Neural progenitor cell (in vitro differentiated cells): ENCODE data around the gene HS3ST3A1. TPM values are rescaled to one million over a fixed set of nuclear protein-coding genes. Genes with fewer than 3 reads are reported as not detected.

ENCODE experiments used
- DNase-seq: peaks from one replicate; pipeline ENCODE4 v3.0.0-alpha.2; 2016; ENCODE audit warnings: low spot score
- H2AFZ ChIP-seq: fragments of 200-600 bp; sonication (generic); replicated peaks from 2 replicates; pipeline ENCODE4 v1.6.1; 2016; ENCODE audit warnings: antibody characterized with exemption
- H3F3A ChIP-seq: fragments of 200-600 bp; sonication (generic); 2 replicates; pipeline ENCODE4 v1.6.1; 2016; ENCODE audit warnings: antibody characterized with exemption, low read depth
- H3K27ac ChIP-seq: fragments of 200-600 bp; sonication (generic); 2 replicates; pipeline ENCODE4 v1.5.1; 2016; ENCODE audit warnings: mild to moderate bottlenecking
- H3K27me3 ChIP-seq: fragments of 200-600 bp; sonication (generic); 2 replicates; pipeline ENCODE4 v1.6.1; 2016; ENCODE audit warnings: mild to moderate bottlenecking, moderate library complexity
- H3K36me3 ChIP-seq: fragments of 200-600 bp; sonication (generic); 2 replicates; pipeline ENCODE4 v1.5.1; 2016
- H3K4me1 ChIP-seq: fragments of 200-600 bp; sonication (generic); 2 replicates; pipeline ENCODE4 v1.6.1; 2016; ENCODE audit warnings: mixed run types
- H3K4me2 ChIP-seq: fragments of 200-600 bp; sonication (generic); 2 replicates; pipeline ENCODE4 v1.6.1; 2016
- H3K4me3 ChIP-seq: fragments of 200-600 bp; sonication (generic); 2 replicates; pipeline ENCODE4 v1.5.1; 2016
- H3K79me2 ChIP-seq: fragments of 200-600 bp; sonication (generic); 2 replicates; pipeline ENCODE4 v1.6.1; 2016; ENCODE audit warnings: low read depth
- H3K9ac ChIP-seq: fragments of 200-600 bp; sonication (generic); 2 replicates; pipeline ENCODE4 v1.6.1; 2016
- H3K9me3 ChIP-seq: fragments of 200-600 bp; sonication (generic); 2 replicates; pipeline ENCODE4 v1.5.1; 2016; ENCODE audit warnings: low read depth
- H4K20me1 ChIP-seq: fragments of 200-600 bp; sonication (generic); 2 replicates; pipeline ENCODE4 v1.6.1; 2016; ENCODE audit warnings: low read depth
- H3K27ac Mint-ChIP-seq: 3 replicates; pipeline ENCODE4 v1.8.0; 2021; ENCODE audit warnings: mixed read lengths
- H3K27me3 Mint-ChIP-seq: 2 replicates; pipeline ENCODE4 v1.8.0; 2022; ENCODE audit warnings: low read depth, mild to moderate bottlenecking, inconsistent platforms, moderate library complexity, mixed read lengths; ENCODE audit not compliant: insufficient read depth
- H3K36me3 Mint-ChIP-seq: 3 replicates; pipeline ENCODE4 v1.8.0; 2021; ENCODE audit warnings: mixed read lengths
- H3K4me1 Mint-ChIP-seq: 3 replicates; pipeline ENCODE4 v1.8.0; 2021; ENCODE audit warnings: mixed read lengths
- H3K4me3 Mint-ChIP-seq: 3 replicates; pipeline ENCODE4 v1.8.0; 2021; ENCODE audit warnings: mild to moderate bottlenecking, moderate library complexity, mixed read lengths
- H3K9me3 Mint-ChIP-seq: 3 replicates; pipeline ENCODE4 v1.8.0; 2020; ENCODE audit warnings: mixed read lengths
- EZH2 ChIP-seq: fragments of 200-600 bp; sonication (generic); IDR thresholded peaks from 2 replicates; pipeline ENCODE4 v1.6.1; 2017; ENCODE audit warnings: antibody characterized with exemption, mild to moderate bottlenecking, moderate library complexity
- EZH2phosphoT487 ChIP-seq: fragments of 200-600 bp; sonication (generic); IDR thresholded peaks from 2 replicates; pipeline ENCODE4 v1.6.1; 2017; ENCODE audit warnings: antibody characterized with exemption
- total RNA-seq: library from RNA; depleted of rRNA; stranded (reverse); fragments of >200 nt; gene quantifications from 2 replicates; pipeline ENCODE4 v1.2.3, GENCODE V29; 2015; ENCODE audit warnings: low replicate concordance
- TF ChIP-seq, protein P1 (sequence below): fragments of 200-600 bp; sonication (generic); IDR thresholded peaks from 2 replicates; pipeline ENCODE4 v1.5.1; 2017; ENCODE audit warnings: antibody characterized with exemption, mild to moderate bottlenecking

The HS3ST3A1 gene
- total RNA-seq, 1 donor from 2014 or later = 3.0 TPM

DNA sequence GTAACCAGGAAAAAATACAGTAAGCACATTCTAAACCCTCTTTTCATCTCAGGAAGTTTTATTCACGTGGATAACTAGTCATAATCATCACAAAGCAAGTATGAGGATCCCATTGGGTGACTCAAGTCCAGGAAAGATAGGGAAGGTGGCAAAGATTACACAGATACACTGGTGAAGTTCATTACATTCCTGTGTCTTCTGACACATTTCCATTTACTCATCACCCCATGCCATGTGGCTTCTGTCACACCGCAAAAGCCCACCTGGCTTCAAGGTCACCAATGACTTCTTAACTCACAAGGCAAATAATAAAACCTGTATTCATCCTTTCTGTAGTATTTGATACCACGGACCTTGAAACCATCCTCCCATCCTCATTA is 17.0 kb downstream of the HS3ST3A1 start:
- no peaks in the 10 kb centered on the region for H3K4me1 Mint-ChIP-seq
- no peaks in the 10 kb centered on the region for H3K79me2 ChIP-seq

DNA sequence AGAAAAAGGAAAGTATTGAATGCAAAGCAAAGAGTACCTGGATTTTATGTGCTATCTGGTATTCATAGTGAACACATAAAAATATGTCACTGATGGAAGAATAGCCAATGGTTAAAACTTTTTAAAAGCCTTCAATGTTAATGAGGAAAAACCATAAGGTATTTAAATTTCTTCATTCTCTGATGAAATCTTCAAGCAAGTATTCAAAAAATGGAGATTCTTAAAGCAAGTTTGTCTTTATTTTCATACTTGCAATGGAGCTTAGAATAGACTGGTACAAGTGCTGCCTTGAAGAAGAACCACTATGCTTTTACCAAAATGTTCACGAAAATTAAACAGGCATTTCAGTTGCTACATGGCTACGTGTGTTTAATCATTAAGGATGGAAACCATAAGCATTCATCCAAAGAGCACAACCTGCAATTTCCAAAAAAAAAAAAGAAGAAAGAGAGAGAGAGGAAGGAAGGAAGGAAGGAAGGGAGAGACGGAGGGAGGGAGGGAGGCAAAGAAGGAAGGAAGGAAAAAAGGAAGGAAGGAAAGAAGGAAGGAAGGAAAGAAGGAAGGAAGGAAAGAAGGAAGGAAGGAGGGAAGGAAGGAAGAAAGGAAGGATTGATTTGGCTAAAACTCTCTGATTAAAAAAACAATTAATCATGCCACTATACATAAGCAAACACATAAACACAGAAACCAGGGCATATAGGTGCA is 17.6 kb downstream of the HS3ST3A1 start:
- no peaks in the 10 kb centered on the region for H3K9me3 Mint-ChIP-seq
- DNase-seq = no peak
- H3K9me3 ChIP-seq = no peaks in the 10 kb centered on the region
- H3K9ac ChIP-seq = no peak overlapping the region
- H2AFZ ChIP-seq = no peak overlapping the region
- H3K4me3 Mint-ChIP-seq = no peak overlapping the region
- no peak overlapping the region for H3K27ac ChIP-seq
- no peaks in the 10 kb centered on the region for H3K4me1 Mint-ChIP-seq
- H3K4me1 ChIP-seq = no peaks in the 10 kb centered on the region
- H3K36me3 ChIP-seq = no peaks in the 10 kb centered on the region
- no peak overlapping the region for H3K27ac Mint-ChIP-seq
- no peaks in the 10 kb centered on the region for H3F3A ChIP-seq
- H3K4me2 ChIP-seq = no peak overlapping the region
- no peaks in the 10 kb centered on the region for H3K79me2 ChIP-seq
- H3K27me3 Mint-ChIP-seq = no peaks in the 10 kb centered on the region
- TF ChIP-seq EZH2phosphoT487 = no peak
- no peak for TF ChIP-seq EZH2
- TF ChIP-seq, protein P1, sequence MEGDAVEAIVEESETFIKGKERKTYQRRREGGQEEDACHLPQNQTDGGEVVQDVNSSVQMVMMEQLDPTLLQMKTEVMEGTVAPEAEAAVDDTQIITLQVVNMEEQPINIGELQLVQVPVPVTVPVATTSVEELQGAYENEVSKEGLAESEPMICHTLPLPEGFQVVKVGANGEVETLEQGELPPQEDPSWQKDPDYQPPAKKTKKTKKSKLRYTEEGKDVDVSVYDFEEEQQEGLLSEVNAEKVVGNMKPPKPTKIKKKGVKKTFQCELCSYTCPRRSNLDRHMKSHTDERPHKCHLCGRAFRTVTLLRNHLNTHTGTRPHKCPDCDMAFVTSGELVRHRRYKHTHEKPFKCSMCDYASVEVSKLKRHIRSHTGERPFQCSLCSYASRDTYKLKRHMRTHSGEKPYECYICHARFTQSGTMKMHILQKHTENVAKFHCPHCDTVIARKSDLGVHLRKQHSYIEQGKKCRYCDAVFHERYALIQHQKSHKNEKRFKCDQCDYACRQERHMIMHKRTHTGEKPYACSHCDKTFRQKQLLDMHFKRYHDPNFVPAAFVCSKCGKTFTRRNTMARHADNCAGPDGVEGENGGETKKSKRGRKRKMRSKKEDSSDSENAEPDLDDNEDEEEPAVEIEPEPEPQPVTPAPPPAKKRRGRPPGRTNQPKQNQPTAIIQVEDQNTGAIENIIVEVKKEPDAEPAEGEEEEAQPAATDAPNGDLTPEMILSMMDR = no peak
- H4K20me1 ChIP-seq = no peaks in the 10 kb centered on the region
- no peaks in the 10 kb centered on the region for H3K27me3 ChIP-seq
- no peak overlapping the region for H3K4me3 ChIP-seq
- H3K36me3 Mint-ChIP-seq = no peaks in the 10 kb centered on the region

More for the DNA sequence above, 17.0 kb downstream of the HS3ST3A1 start:
- no peaks in the 10 kb centered on the region for H3F3A ChIP-seq
- Mint-ChIP-seq H3K4me3 (no peak overlapping the region), H3K9me3 (no peaks in the 10 kb centered on the region), H3K27ac (no peak overlapping the region), H3K36me3 (no peaks in the 10 kb centered on the region), H3K27me3 (no peaks in the 10 kb centered on the region)
- no peak overlapping the region for H3K4me3 ChIP-seq
- no peaks in the 10 kb centered on the region for H3K36me3 ChIP-seq
- no peaks in the 10 kb centered on the region for H3K27me3 ChIP-seq
- H3K9me3 ChIP-seq = no peaks in the 10 kb centered on the region
- no peak for DNase-seq
- no peak overlapping the region for H3K9ac ChIP-seq
- H2AFZ ChIP-seq = no peak overlapping the region
- TF ChIP-seq EZH2phosphoT487 (no peak), EZH2 (no peak)
- TF ChIP-seq, protein P1 = no peak
- H3K4me1 ChIP-seq = peaks cover 4% of the 10 kb centered on the region
- H3K4me2 ChIP-seq = no peak overlapping the region
- no peaks in the 10 kb centered on the region for H4K20me1 ChIP-seq
- H3K27ac ChIP-seq = no peak overlapping the region

DNA sequence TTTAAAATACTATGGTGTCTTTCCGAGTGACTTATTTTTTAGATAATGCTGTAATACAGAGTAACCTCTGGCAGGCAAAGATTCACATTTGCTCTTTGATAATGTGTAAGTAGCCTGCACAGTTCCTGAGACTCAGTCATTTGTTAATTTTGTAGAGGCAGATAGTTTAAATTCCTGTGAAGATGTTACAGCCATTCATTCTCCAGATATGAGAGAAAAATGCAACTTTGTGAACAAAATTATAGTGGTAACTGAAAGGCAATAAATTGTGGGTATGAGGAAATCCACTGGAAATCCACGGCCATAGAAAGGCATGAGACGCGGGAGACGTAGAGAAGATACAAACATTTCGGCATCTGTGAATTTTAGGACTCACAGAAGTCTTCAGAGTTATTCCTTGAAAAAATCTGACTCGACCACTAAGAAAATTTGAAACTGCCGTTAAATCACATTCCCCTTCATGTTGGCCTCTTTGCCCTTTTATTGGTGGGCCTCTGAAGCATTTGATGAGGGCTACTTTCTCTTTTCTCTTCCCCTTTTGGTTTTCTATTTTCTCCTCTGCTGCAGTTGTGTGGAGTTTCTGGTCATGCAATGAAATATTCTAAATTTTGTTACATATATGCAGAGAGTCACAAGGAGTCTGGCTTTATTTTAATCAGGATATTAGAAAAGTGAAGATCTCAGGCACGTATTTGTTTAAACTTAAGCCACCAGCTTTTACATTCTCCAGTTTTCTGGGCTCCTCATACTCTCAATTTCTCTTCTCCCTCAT is 18.8 kb downstream of the HS3ST3A1 start:
- H3K4me3 ChIP-seq = no peak overlapping the region
- no peaks in the 10 kb centered on the region for H3K36me3 ChIP-seq
- no peak overlapping the region for H3K4me3 Mint-ChIP-seq
- H4K20me1 ChIP-seq = no peaks in the 10 kb centered on the region
- no peak overlapping the region for H3K9ac ChIP-seq
- H2AFZ ChIP-seq = no peak overlapping the region
- H3K27me3 ChIP-seq = no peaks in the 10 kb centered on the region
- no peaks in the 10 kb centered on the region for H3K4me1 Mint-ChIP-seq
- no peaks in the 10 kb centered on the region for H3K36me3 Mint-ChIP-seq
- H3K9me3 ChIP-seq = no peaks in the 10 kb centered on the region
- DNase-seq = no peak
- TF ChIP-seq EZH2phosphoT487 (no peak), EZH2 (no peak)
- TF ChIP-seq, protein P1 = no peak
- H3F3A ChIP-seq = no peaks in the 10 kb centered on the region
- no peak overlapping the region for H3K27ac Mint-ChIP-seq
- H3K27ac ChIP-seq = no peak overlapping the region
- H3K4me2 ChIP-seq = no peak overlapping the region
- no peaks in the 10 kb centered on the region for H3K79me2 ChIP-seq
- H3K4me1 ChIP-seq = no peaks in the 10 kb centered on the region
- no peaks in the 10 kb centered on the region for H3K27me3 Mint-ChIP-seq
- no peaks in the 10 kb centered on the region for H3K9me3 Mint-ChIP-seq
